GM23248 (cell line): ENCODE results near the gene SYT6.

Experiments used
- EZH2 ChIP-seq: fragments of 200-600 bp; sonication (generic); IDR thresholded peaks from 2 replicates; pipeline ENCODE4 v1.6.1; 2018; ENCODE audit warnings: antibody characterized with exemption, mild to moderate bottlenecking; ENCODE audit not compliant: insufficient read depth, poor library complexity, severe bottlenecking
- EZH2phosphoT487 ChIP-seq: fragments of 200-600 bp; sonication (generic); IDR thresholded peaks from 2 replicates; pipeline ENCODE4 v1.6.1; 2018; ENCODE audit warnings: antibody characterized with exemption, moderate library complexity, mild to moderate bottlenecking, low read depth; ENCODE audit not compliant: insufficient read depth

- TF ChIP-seq EZH2 (no peak), EZH2phosphoT487 (no peak)
These were observed 15.8 kb upstream of the SYT6 start for GRCh38 chr1:114169509-114169908.
